GM21825 (cell line): ENCODE data around the gene ANKRD44.
A peak's percentile ranks its signal among the peaks of the same experiment; 100 is the strongest.

ENCODE experiments used
- ATAC-seq: cut with Tn5 transposase; IDR thresholded peaks from one replicate; pipeline ENCODE4 v1.9.1; 2021; ENCODE audit warnings: mild to moderate bottlenecking, moderate library complexity; ENCODE audit not compliant: unreplicated experiment

The ANKRD44 gene

DNA sequence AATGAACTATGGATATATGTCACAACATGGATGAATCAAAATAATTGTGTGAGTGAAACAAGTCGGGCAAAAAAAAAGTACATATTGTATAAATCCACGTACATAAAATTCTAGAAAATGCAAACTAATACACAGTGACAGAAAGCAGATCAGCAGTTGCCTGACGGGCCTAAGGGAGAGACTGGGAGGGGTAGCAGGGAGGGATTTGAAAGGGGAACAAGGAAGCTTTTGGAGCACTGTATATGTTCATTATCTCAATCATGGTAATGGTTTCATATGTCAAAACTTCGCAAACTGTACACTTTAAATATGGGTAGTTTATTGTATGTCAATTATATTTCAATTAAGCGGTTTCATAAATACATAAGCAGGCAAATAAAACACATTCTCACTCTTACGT lies 153.8 kb downstream of the ANKRD44 start:
- no peak for ATAC-seq

- ATAC-seq, result peak; percentile 83
Observed at GRCh38 chr2:197152451-197153228, 157.9 kb downstream of the ANKRD44 start.

GRCh38 chr2:197149546-197149945 lies 161.0 kb downstream of the ANKRD44 start:
- ATAC-seq, result no peak

- ATAC-seq, result no peak
Observed at GRCh38 chr2:197148401-197148800, 162.2 kb downstream of the ANKRD44 start.

- ATAC-seq, result no peak
Observed at GRCh38 chr2:197147942-197148341, 162.6 kb downstream of the ANKRD44 start.

DNA sequence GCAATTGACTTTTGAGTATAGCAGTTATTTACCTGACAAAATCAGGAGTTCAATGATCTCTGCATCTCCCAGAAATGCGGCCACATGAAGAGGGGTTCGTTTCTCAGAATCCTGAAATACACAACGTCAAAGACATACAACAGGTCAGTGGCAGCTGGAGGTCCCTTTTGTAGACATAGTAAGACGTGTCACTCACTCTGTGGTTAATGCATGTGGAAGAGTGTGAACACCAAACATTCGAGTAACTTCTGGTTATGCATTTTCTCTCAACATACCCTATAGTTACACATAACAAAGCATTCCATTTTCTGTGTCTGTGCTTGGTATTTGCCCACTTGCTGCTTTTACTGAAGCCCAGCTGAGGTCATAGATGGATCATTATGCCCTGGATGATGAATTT lies 163.6 kb downstream of the ANKRD44 start:
- no peak for ATAC-seq

- peak; percentile 93 for ATAC-seq
Observed at GRCh38 chr2:197145471-197146056, 165.0 kb downstream of the ANKRD44 start.

- ATAC-seq, result no peak
Observed at GRCh38 chr2:197144183-197144582, 166.4 kb downstream of the ANKRD44 start.

DNA sequence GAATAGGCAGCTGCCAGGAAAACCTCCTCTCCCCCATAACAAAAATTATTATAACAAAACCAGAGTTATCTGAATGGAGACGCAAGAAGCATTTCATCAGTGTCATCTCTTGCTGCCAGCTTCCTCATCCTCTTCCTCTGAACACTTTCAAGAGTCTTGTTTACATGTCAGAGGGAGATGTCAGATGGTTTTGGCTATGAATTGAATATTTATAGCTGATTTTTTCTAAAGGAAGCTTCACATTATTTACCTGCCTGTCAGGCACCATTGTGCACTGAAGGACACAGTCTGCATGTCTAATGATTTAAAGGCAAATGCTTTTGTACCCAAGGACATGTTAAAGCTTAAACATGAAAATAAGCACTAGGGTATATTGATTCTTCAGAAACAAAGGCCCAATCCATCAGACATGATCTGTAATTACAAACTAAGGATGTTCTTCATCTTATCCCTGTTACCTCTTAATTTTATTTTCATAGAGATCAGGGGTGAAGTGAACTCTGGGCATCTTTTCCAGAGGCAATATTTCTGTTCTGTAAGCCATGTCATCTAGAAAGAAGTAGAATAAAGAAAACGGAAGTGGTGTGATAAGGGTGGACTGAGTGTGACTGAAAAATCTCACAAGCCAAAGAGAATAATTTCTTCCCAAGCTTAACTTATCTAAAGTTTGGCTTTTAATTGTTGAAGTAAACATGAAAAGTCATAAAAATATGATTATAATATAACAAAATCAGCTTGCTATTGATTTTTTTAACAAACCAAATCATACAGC lies 168.7 kb downstream of the ANKRD44 start:
- no peak for ATAC-seq

GRCh38 chr2:197140045-197140444 lies 170.5 kb downstream of the ANKRD44 start:
- no peak for ATAC-seq

GRCh38 chr2:197138506-197138905 lies 172.1 kb downstream of the ANKRD44 start:
- no peak for ATAC-seq

- no peak for ATAC-seq
Observed at GRCh38 chr2:197137826-197138477, 172.6 kb downstream of the ANKRD44 start.

GRCh38 chr2:197137231-197137630 lies 173.3 kb downstream of the ANKRD44 start:
- no peak for ATAC-seq

DNA sequence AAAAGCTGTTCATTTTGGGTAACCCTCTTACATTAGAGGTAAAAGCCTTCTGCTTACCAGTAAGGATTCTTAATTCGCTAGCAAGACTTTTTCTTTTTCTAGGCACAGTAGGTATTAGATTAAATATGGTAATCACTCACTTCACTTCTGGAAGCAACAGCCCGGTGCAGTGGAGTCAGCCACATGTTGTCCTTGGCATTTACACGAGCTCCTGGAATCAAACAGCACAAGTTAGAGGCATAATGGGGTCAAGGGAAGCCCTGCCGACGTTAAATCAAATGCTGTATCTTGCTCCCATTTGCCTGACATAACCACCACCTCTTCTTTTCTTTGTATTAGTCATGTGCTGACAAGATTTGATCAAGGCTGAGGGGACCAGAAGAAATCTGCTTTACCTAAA lies 174.1 kb downstream of the ANKRD44 start:
- ATAC-seq, result no peak

- no peak for ATAC-seq
Observed at GRCh38 chr2:197135806-197136205, 174.8 kb downstream of the ANKRD44 start.

- no peak for ATAC-seq
Observed at GRCh38 chr2:197134206-197134605, 176.4 kb downstream of the ANKRD44 start.

GRCh38 chr2:197131558-197131855 lies 179.1 kb downstream of the ANKRD44 start:
- peak; percentile 70 for ATAC-seq

GRCh38 chr2:197130318-197130717 lies 180.3 kb downstream of the ANKRD44 start:
- peak; percentile 78 for ATAC-seq

GRCh38 chr2:197128897-197129296 lies 181.7 kb downstream of the ANKRD44 start:
- no peak for ATAC-seq

- ATAC-seq, result no peak
Observed at GRCh38 chr2:197128126-197128525, 182.5 kb downstream of the ANKRD44 start.

- ATAC-seq, result no peak
Observed at GRCh38 chr2:197126630-197127352, 183.8 kb downstream of the ANKRD44 start.
